Activated CD4-positive, CD25-positive, alpha-beta regulatory T cell treated with anti-CD3 and anti-CD28 coated beads, Interleukin-2, amount 50 U/mL, for 24 hours (primary cell): ENCODE results near the gene CXXC4.

Experiments used
- ATAC-seq, 2 donors: fragments of 150-1000 bp; cut with Tn5 transposase; one replicate each; pipeline ENCODE4 v1.10.0; 2021; ENCODE audit warnings: mild to moderate bottlenecking in 1 of 2, moderate library complexity in 1 of 2

Gene CXXC4

DNA sequence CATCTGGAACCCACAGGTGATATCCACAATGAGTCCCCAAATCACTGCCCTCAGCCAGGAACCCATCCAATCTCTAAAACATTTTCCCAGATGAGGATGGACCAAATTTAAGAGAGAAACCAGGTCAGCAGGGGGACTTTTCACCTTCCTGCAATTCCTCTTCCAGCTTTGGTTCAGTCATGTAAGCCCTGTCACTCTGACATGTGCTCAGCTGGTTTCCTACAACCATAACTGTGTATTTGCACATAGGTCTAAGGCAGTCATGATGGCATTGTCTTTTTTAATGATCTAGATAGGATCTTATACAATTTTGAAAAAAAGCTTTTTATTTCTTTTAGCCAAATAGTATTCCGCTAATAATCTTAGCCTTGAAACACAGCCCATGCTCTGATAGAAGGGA, 6.5 kb downstream of the CXXC4 start:
- no peak for ATAC-seq

DNA sequence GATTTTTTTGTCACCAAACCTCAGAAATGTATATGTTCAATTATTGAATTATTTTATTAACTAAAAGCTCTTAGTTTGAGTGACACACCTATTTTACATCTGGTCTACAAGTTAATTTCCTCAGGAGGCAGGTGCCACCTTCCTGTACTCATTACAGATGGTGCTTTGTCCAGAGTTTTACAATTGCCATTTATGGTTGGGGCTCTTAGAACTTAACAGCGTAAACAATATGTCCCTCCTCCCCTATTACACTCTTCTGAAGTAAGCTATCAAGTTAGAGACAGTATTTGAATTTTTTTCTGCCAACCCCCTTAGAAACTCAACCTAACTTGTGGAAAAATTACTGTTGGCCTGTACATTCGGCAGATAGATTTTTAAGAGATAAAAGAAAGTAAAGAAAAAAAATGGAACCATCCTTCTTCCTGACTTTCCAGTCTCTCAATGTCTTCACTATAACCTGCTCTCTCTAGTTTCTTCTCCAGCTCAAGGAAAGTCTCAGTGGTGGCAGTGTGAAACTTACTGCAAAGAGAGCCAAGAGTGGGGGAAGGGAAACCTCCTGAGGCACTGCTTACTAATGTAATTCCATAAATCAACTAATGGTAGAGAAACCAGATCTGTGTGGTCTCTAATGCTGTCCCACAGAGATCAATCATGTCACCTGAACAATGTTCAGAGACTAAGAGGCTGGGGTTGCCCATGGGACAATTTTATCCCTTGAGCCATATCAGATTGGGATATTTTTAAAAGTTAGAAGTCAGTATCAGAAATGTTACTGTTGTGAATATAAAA, 7.8 kb downstream of the CXXC4 start:
- no peak for ATAC-seq

DNA sequence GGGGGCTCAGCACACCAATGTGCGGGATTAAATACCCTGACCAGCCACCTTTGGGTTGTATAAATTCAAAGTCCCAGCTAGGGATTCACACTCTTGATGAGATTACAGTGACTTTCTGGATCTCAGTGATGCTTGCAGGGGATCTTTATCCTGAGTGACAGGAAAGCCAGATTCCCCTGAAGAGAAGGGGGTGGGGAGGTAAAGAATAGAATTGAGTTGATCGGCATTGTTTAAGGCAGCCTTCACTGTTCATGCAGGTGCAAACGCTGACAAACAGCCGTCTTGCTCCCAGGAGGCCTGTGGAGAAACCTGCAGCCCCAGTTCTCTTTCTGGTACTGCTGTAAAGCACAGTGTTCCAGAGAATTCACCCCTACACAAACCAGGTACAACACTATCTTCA, 19.0 kb downstream of the CXXC4 start:
- ATAC-seq, result no peak

DNA sequence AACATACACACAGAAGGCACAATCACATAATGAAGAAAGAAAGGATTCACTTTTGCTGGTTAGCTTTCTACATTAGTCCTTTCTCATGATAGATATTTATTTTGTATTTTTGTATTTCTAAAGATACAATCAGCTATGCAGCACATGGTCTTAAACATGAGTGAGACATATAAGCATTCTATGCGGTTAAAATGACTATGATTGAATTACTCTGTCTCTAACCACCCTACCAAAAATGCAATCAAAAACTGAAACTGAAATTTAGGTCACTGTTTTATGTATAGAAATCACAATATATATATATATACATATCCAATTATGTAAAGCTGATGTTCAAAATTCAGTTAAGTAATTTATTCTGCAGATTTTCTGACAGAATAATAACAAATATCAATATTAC, 21.9 kb downstream of the CXXC4 start:
- ATAC-seq, result no peak

DNA sequence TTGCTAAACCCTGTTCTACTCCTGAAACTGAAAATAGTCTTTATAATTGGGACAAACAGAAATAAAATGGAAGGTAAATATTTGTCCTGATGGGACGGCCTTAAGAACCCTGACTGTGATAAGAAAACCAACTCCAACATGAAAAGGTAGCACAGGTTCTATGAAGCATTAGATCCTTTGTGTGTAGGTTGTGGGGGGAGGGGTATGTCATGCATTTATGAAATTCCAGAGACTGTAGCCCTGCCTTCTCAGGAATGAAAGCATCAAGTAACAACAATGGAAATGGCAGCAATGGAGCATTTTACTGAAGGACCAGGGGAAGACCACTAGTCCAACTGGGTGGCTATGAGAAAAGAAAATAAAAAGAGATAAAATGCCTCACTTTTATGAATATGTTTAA, 23.9 kb downstream of the CXXC4 start:
- no peak for ATAC-seq

DNA sequence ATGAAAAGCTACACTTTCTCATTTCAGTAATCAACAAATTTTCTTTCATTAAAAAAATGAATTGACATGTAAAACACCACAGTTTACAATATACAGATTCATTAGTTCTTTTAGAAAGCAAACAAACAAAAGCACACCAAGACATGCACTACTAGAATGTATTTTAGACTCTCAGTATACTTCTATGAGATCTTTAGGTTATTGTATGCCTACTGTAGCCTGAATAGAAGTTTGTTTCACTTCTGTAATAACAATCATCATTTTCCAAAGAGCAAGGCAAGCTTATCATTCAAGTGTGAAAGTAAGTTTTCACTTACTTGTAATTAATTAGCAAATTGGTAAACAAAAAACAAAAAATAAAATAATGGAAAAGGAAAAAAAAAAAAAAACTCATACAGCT, 24.9 kb downstream of the CXXC4 start:
- no peak for ATAC-seq

DNA sequence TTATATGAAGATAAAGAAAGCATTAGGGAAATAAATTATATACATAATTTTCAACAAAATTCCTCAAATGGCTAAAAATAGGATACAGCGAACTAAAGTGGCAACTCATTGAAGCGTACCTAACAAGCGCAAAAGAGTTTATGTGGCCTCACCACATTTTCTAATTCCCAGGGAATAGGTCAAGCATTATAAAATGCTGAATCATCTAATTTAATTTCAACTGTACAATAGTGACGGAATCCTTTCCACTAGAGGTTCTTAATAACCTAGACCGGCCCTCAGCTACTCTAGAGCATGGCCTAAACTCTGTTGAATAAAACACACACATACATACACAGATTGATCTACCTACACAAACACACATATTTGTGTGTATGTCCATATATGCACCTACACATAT, 29.1 kb downstream of the CXXC4 start:
- ATAC-seq, result no peak

DNA sequence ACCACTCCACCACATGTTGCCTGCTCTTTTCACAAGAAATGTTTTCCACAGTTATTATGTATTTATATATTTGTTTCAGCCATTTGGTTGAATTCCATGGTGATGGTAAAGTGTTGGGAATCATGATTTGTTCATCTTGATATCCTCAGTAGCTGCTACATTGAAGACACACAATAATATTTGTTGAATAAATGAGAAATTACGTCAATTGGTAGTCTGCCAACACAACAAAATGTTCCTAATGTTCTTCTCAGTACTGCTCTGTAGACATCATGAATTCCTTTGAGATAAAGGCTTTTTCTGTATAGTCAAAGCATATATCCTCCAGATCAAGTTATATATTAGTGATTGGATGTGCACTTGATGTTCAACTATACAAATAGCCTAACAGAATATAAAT, 29.5 kb downstream of the CXXC4 start:
- no peak for ATAC-seq

DNA sequence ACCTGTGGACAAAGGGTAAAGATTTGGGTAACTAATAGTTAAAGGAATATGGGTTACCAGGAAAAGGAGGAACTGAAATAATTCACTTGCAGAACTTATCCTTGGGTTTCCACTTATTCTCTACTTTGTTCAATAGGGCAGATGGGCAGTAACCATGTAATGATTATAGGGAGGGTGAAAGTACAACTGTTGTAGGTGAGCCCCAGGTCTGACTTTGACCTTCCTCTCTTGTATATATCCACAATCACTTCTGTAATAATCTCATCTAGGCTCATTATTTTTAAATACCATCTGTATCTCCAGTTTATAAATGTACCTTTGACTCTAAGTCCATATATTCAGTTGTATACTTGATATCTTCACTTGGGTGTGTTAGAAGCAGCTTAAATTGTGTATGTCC, 32.1 kb downstream of the CXXC4 start:
- ATAC-seq, result no peak

DNA sequence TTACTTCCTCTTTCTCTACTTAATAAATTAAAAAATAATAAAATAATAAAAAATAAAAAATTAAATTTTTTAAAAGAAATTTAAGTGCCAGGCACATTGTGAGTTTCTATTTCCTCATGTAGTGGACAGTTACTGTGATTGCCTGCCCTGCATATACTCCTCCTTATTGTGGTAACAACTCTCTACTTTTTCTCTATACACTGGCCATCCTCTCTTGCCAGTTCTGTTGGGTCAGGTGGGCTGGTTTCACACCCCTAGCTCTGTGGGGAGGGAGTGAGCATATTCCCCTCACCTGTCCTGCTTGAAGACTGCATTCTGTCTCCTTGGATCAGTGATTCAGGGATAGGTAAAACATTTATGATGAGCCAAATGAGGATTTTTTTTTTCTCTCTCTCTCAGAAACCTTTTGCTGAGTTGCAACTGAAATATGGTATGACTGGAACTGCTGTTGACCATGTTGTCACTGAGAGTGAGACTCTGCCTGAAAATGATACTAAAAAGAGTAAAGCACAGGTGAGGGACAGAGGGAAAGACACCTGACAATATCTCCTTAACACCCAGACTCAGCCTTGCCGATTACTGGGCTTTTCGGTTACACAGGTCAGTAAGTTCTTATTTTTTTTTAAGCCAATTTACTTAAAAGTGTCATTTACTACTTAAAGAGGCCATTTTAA, 37.2 kb downstream of the CXXC4 start:
- ATAC-seq, result no peak

DNA sequence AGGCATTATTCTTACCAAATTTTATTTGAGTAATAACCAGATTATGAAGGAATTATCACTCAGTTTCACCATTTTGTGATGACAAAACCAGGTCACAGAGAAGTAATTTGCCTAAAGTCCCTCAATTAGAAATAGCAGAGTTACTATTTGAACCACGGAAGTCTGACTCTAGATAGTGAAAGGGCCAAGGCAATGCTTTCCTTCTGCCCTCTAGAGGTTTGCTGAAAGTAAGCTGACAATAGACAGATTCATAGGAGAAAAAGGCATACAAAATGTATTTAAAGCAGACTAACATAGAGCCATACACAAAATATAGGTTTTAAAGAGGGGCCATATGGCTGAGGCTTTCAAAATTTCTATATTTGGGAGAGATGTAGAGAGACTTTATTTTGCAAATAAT, 43.1 kb downstream of the CXXC4 start:
- ATAC-seq, result no peak

DNA sequence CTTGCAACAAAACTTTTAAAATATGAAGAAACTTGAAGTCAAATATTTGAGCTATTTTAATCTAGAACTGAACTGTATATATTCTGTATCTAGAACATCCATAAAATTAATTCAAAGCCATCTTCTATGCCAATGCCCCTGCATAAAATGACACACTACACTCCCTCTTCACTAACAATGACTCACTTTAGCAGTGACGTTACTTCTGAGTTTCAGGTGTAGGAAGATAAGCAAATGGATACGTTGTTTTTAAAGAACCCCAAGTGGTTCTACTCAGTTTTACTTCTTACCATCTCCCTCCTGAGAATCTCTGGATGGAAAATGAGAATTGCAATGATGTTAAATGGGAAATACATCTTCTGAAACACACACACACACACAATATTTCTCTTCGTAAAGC, 45.2 kb downstream of the CXXC4 start:
- no peak for ATAC-seq

DNA sequence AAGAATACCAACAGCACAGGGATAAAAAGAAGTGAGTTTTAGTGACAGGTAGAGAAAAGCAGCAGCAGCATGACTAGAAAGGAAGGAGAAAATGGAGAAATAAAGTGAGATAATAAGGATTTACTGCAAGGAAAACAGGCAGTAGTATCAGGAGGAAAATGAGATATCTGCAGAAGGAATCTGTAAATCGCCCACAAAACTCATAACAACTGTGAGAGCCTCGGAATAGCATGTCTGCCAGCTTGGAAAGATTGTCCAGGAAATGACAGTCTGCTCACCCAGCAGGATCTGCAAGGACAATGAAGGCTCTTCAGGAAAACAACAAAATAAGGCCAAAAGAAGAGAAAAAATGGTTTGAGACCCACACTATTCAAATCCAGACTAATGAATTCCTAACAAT, 47.4 kb downstream of the CXXC4 start:
- no peak for ATAC-seq

DNA sequence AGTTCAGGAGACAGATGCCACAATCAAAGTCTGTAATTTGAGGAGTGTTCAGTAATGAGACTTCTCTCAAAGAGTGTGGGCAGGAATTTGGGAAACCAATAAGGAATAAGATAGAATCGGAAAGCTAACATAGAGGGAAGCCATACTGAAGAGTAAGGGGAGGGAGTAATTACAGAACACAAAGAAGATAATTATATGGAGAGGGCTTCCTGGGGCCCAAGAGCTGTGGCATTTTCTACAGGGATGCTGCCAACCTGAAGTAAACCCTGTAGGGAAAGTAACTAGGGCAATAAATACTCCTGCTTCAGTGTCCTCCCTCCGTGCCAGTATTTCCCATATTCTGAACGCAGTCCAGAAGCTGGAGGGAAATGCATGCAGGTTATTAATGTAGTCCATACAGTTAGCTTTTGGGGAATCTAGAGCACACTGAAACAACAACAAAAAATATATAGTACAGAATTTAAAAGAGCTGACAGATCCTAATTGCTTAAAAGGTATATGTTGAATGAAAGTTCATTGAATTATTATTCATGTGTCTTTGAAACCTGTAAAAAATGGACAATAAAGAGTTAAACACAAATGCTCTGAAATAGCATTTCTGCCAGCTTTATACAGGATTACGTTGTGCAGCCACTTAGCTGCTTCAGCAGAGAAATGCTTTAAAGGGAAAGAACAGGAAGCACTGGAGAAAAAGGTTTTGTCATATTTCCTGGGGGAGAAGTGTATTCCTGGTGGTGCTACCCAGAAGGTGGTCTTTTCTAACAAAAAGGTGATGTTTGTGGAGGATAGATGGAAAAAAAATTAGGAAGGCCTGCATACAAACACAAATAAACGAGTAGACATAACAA, 48.0 kb downstream of the CXXC4 start:
- no peak for ATAC-seq

DNA sequence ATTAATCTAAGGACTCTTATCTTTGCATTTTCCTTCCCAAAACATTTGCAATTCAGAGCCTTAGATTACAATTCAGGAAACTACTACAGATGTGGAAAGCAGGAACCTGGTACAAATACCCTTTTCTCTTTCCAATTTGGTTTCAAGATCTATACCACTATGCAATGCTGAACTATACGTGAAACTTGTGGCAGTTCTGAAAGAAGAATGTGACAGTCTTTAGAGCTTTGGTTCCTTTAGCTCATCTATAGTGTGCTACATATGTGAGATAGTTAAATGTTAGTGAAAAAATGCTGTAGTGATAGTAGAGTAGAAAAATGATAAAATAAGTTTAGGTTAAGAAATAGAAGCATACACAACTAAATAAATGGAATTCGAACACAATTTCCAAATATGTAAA, 50.0 kb downstream of the CXXC4 start:
- ATAC-seq, result no peak

DNA sequence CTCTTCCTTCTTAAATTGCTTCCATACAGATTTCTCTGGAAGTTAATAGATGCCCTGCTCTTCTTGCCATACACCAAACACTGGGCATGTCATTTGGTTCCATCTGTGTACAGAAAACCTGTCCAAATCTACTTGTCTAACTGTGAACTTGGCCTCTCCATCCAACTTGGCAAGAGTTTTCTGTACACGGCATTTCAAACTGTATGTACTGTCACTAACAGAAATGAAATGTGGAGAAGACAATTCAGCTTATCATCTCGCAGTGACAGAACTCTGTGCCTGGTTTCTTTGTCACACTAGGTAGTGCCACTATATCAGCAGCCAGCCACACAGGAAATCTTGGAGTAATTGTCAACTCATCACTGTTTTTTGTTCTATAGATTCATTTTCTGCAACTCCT, 58.2 kb downstream of the CXXC4 start:
- no peak for ATAC-seq

DNA sequence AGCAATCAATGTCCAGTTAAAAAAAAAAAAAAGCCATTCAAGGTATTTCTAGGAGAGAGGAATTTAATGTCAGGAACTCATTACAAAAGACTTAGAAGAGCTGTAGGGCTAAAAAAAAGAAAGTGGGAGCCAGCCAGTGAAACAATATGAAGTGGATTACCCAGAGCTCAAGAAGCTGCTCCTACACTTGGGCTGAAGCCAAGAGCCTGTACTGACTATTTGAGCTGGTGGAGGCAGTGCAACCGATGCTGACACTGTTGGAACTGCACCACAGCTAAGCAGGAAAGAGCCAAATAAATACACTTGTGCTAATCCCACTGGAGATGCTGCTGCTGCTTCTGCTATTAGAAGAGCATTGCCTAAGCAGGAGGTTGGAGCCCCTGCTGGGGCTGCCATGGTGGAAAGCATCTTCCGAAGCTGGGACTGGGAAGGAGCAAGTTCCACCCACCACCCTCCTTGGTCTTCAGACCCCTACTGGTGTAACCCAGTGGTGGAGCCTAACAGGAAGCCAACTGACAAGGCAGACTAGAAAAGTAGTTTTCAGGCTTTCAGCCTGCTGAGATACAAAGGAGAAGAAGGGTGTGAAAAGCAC, 65.4 kb downstream of the CXXC4 start:
- ATAC-seq, result no peak

DNA sequence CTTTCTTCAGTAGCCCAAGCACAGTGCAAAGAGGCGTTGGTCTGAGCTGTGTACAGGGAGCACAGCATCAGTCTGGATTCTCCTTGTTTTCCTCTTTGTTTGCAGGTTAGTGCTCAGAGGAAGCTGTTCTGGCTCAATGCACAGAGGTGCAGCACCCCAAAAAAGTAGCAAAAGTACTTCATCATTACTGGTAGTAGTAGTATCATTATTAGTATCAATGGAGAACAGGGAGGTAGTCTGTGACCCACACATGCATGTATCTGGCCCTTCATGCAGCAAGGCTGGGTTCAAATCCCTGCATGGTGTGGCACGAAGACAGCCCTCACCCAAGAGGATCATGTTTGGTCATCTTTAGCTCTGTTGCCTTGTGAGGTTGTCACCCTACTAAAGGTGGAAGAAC, 68.7 kb downstream of the CXXC4 start:
- no peak for ATAC-seq

DNA sequence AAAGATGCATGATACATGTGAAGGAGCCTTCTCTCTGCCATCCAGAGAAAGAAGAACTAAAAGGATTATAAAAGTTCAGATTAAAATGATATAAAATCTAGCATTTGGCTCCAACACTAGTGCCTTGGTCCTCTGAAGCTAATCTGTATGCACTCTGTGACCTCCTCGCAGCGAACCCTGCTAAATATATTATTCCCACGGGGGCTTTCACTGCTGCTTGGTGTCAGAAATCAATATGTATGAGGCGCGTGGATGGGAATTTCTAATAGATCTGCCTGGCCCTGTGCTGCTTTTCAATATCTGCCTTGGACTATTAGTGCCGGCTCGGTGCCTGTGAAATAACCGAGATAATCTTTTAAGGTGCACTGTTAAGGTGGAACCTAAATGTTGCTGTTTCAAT, 69.7 kb downstream of the CXXC4 start:
- no peak for ATAC-seq

DNA sequence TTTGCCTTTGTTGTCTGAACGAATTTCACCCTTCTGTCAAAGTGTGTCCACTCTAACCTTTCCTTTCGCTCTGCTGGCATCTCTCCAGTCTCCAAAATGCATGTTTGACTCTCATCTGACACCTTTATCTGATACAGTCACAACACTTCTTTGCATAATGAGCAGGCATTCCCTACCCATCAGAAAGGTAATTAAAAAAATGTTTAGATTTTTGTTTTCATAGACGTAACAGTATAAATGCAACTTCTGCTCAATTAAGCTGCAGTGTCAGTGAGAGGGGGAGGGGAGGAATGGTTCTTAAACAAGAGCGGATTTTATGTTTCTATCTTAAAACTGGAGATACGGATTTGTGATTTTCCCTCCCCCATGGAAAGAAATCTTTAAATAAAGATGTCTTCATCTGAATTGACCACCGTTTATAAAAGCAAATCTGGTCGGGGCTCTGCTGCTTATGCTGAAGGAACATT, 70.2 kb downstream of the CXXC4 start:
- ATAC-seq, result no peak

DNA sequence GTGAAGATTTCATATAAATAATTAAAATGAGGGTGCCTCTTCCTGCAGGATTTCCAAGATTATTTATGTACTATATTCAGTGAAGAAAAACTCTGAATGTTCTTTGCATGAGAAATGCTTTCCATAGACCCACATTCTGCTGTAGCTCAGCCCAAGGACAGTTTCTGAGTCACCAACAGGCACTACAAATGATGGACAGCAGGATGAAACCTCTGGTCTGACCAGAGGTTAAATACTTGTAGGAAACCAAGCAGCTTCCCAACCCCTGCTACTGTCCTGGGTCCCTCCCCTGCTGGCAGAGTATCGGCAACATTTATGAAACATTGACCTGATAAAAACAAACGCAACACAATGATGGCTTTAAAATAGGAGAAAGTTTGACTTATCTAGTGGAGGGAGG, 73.1 kb downstream of the CXXC4 start:
- ATAC-seq, result no peak

DNA sequence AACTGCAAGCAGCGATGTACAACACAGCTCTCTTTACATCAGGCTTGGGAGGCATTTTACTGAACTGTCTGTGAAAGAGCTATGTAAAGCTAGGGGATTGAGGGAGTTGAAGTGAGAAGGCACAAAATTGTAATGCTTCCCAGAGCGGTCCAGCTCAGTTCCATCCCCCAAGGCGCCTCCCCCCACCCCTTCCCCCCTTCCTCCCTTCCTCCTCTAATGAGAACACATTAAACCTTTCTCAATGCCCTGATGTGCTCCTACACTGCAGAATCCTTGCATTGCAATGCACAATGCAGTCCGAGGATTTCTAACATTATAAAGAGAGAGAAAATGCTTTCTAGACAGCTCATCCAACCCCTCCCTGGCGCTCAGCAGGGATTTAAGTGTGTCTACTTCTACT, 73.9 kb downstream of the CXXC4 start:
- ATAC-seq, result no peak
